Duodenal mucosa (tissue), 2 donors: ENCODE results near the gene IGSF22.
"Not testable (repeated sequence)": the region's sequence is repeated elsewhere in the genome, so short reads cannot be mapped to it uniquely, and the experiment has no call there.

Source experiments
- H3K27ac ChIP-seq: one replicate; pipeline ENCODE4 v1.7.0; 2013; ENCODE audit warnings: low read depth, low read length
- H3K27me3 ChIP-seq, 2 donors: one replicate each; pipeline ENCODE4 v1.7.0; 2013; ENCODE audit warnings: low read length in 2 of 2, control low read depth in 1 of 2; ENCODE audit not compliant: insufficient read depth in 2 of 2, control insufficient read depth in 1 of 2
- H3K36me3 ChIP-seq, 2 donors: one replicate each; pipeline ENCODE4 v1.7.0; 2013; ENCODE audit warnings: low read length in 2 of 2, control low read depth in 1 of 2; ENCODE audit not compliant: insufficient read depth in 2 of 2, control insufficient read depth in 1 of 2
- H3K4me1 ChIP-seq, 2 donors: one replicate each; pipeline ENCODE4 v1.7.0; 2013; ENCODE audit warnings: low read length in 2 of 2, control low read depth in 1 of 2; ENCODE audit not compliant: insufficient read depth in 2 of 2, control insufficient read depth in 1 of 2
- H3K4me3 ChIP-seq, 2 donors: one replicate each; pipeline ENCODE4 v1.7.0; 2013; ENCODE audit warnings: low read length in 2 of 2, low read depth in 1 of 2
- H3K9ac ChIP-seq, 2 donors: one replicate each; pipeline ENCODE4 v1.7.0; 2013; ENCODE audit warnings: low read length in 2 of 2, low read depth in 1 of 2
- H3K9me3 ChIP-seq, 2 donors: one replicate each; pipeline ENCODE4 v1.7.0; 2013; ENCODE audit warnings: low read length in 2 of 2, control low read depth in 1 of 2; ENCODE audit not compliant: control insufficient read depth in 1 of 2

Gene IGSF22

GRCh38 chr11:18697576-18697975 is 28.4 kb downstream of the IGSF22 start:
- Histone ChIP-seq H3K27ac (no peak overlapping the region), H3K4me3 (no peak overlapping the region), H3K36me3 (no peaks in the 10 kb centered on the region), H3K9me3 (no peaks in the 10 kb centered on the region), H3K27me3 (peaks cover 3 to 13% of the 10 kb centered on the region in 2 donors), H3K9ac (no peak overlapping the region), H3K4me1 (peaks cover 14 to 20% of the 10 kb centered on the region in 2 donors)

GRCh38 chr11:18696638-18697225 is 29.3 kb downstream of the IGSF22 start:
- Histone ChIP-seq H3K36me3 (no peaks in the 10 kb centered on the region), H3K27ac (no peak overlapping the region), H3K4me3 (no peak overlapping the region), H3K9ac (no peak overlapping the region), H3K4me1 (peaks cover 14 to 19% of the 10 kb centered on the region in 2 donors), H3K9me3 (no peaks in the 10 kb centered on the region), H3K27me3 (peaks cover 3 to 13% of the 10 kb centered on the region in 2 donors)

- H3K27me3 ChIP-seq: no peaks in the 10 kb centered on the region
- H3K4me1 ChIP-seq: peaks cover 3 to 4% of the 10 kb centered on the region in 2 donors
- H3K9me3 ChIP-seq: no peaks in the 10 kb centered on the region
- H3K27ac ChIP-seq: no peak overlapping the region
- H3K9ac ChIP-seq: no peak overlapping the region
- no peak overlapping the region for H3K4me3 ChIP-seq
- H3K36me3 ChIP-seq: no peaks in the 10 kb centered on the region
Observed at GRCh38 chr11:18692941-18693760, 32.8 kb downstream of the IGSF22 start.

- not testable (repeated sequence) for H3K9ac ChIP-seq, H3K27me3 ChIP-seq, H3K4me1 ChIP-seq, H3K36me3 ChIP-seq, H3K27ac ChIP-seq, H3K9me3 ChIP-seq, H3K4me3 ChIP-seq
Observed at GRCh38 chr11:18691467-18692140, 34.4 kb downstream of the IGSF22 start.

- Histone ChIP-seq H3K4me3 (no peak overlapping the region), H3K36me3 (no peaks in the 10 kb centered on the region), H3K9me3 (no peaks in the 10 kb centered on the region), H3K9ac (no peak overlapping the region), H3K27me3 (no peaks in the 10 kb centered on the region), H3K27ac (no peak overlapping the region), H3K4me1 (peaks cover 0 to 6% of the 10 kb centered on the region in 2 donors)
Observed at GRCh38 chr11:18684267-18684666, 41.7 kb downstream of the IGSF22 start.

GRCh38 chr11:18682466-18682865 is 43.5 kb downstream of the IGSF22 start:
- H3K9me3 ChIP-seq: no peaks in the 10 kb centered on the region
- no peak overlapping the region for H3K4me3 ChIP-seq
- peaks cover 0 to 6% of the 10 kb centered on the region in 2 donors for H3K4me1 ChIP-seq
- no peak overlapping the region for H3K27ac ChIP-seq
- H3K9ac ChIP-seq: no peak overlapping the region
- H3K27me3 ChIP-seq: no peaks in the 10 kb centered on the region
- no peaks in the 10 kb centered on the region for H3K36me3 ChIP-seq

GRCh38 chr11:18681949-18682348 is 44.0 kb downstream of the IGSF22 start:
- not testable (repeated sequence) for H3K27me3 ChIP-seq, H3K4me3 ChIP-seq, H3K36me3 ChIP-seq, H3K9me3 ChIP-seq, H3K9ac ChIP-seq, H3K4me1 ChIP-seq, H3K27ac ChIP-seq

GRCh38 chr11:18677560-18677959 is 48.4 kb downstream of the IGSF22 start:
- Histone ChIP-seq H3K27me3 (no peaks in the 10 kb centered on the region), H3K4me1 (no peaks in the 10 kb centered on the region), H3K9me3 (no peaks in the 10 kb centered on the region), H3K4me3 (no peak overlapping the region), H3K36me3 (no peaks in the 10 kb centered on the region), H3K9ac (no peak overlapping the region), H3K27ac (no peak overlapping the region)

GRCh38 chr11:18676803-18677202 is 49.2 kb downstream of the IGSF22 start:
- no peaks in the 10 kb centered on the region for H3K27me3 ChIP-seq
- H3K36me3 ChIP-seq: no peaks in the 10 kb centered on the region
- no peak overlapping the region for H3K9ac ChIP-seq
- no peaks in the 10 kb centered on the region for H3K4me1 ChIP-seq
- H3K4me3 ChIP-seq: no peak overlapping the region
- no peaks in the 10 kb centered on the region for H3K9me3 ChIP-seq
- no peak overlapping the region for H3K27ac ChIP-seq

GRCh38 chr11:18672209-18672608 is 53.8 kb downstream of the IGSF22 start:
- H3K27me3 ChIP-seq, H3K9me3 ChIP-seq, H3K9ac ChIP-seq, H3K36me3 ChIP-seq, H3K27ac ChIP-seq, H3K4me1 ChIP-seq, H3K4me3 ChIP-seq: not testable (repeated sequence)
